Calu3 (cell line): ENCODE measurements around the gene EYS. TPM values are rescaled to one million over a fixed set of nuclear protein-coding genes. Genes with fewer than 3 reads are reported as not detected.

Source experiments
- BruUV-seq: library from RNA; stranded (reverse); fragments of 400-500 nt; replicated peaks from 2 replicates; lab custom pipeline; 2021; lab: Mats Ljungman, UMichigan
- CTCF ChIA-PET: fragments of 300-600 bp; sonication (Branson Sonifier 250); formaldehyde crosslinking; loops from one replicate; lab custom pipeline; 2022; ENCODE audit warnings: antibody characterized with exemption; lab: Charles Lee
- DNase-seq: peaks from one replicate; pipeline ENCODE4 v3.0.0; 2022
- H3K27ac Mint-ChIP-seq: one replicate; pipeline ENCODE4 v1.8.0; 2022; ENCODE audit warnings: mixed read lengths; ENCODE audit not compliant: unreplicated experiment
- H3K27me3 Mint-ChIP-seq: one replicate; pipeline ENCODE4 v1.8.0; 2022; ENCODE audit warnings: mixed read lengths; ENCODE audit not compliant: unreplicated experiment
- H3K36me3 Mint-ChIP-seq: one replicate; pipeline ENCODE4 v1.8.0; 2022; ENCODE audit warnings: mild to moderate bottlenecking, moderate library complexity, mixed read lengths; ENCODE audit not compliant: insufficient read depth, unreplicated experiment
- H3K4me1 Mint-ChIP-seq: one replicate; pipeline ENCODE4 v1.8.0; 2022; ENCODE audit warnings: mild to moderate bottlenecking, low read depth, mixed read lengths; ENCODE audit not compliant: unreplicated experiment
- H3K4me3 Mint-ChIP-seq: one replicate; pipeline ENCODE4 v1.8.0; 2022; ENCODE audit warnings: mild to moderate bottlenecking, low read depth, moderate library complexity, mixed read lengths; ENCODE audit not compliant: unreplicated experiment
- H3K9me3 Mint-ChIP-seq: one replicate; pipeline ENCODE4 v1.8.0; 2022; ENCODE audit warnings: low read depth, mixed read lengths; ENCODE audit not compliant: unreplicated experiment
- CTCF ChIP-seq: fragments of 200-600 bp; IDR thresholded peaks from one replicate; pipeline ENCODE4 v1.8.0; 2022; ENCODE audit warnings: antibody characterized with exemption; ENCODE audit not compliant: unreplicated experiment
- intact Hi-C: fragments of 100-400 bp; cut with micrococcal nuclease; formaldehyde crosslinking; loops from one replicate; pipeline ENCODE4 v1.10.0; 2022; ENCODE audit not compliant: unreplicated experiment
- total RNA-seq: library from RNA; stranded (reverse); gene quantifications from 2 replicates; pipeline ENCODE4 v1.2.3, GENCODE V29; 2022

EYS gene
- total RNA-seq, 1 experiment from 2014 or later = not detected

- no peak for TF ChIP-seq CTCF
- H3K9me3 Mint-ChIP-seq = peaks cover 6% of the 10 kb centered on the region
- no peak overlapping the region for H3K27ac Mint-ChIP-seq
- DNase-seq = no peak
- H3K27me3 Mint-ChIP-seq = no peaks in the 10 kb centered on the region
- H3K4me1 Mint-ChIP-seq = no peaks in the 10 kb centered on the region
- CTCF ChIA-PET = no interaction called here
- H3K4me3 Mint-ChIP-seq = no peak overlapping the region
- H3K36me3 Mint-ChIP-seq = no peaks in the 10 kb centered on the region
- no TSS peak for BruUV-seq
- intact Hi-C loops = no loop called here
Observed at GRCh38 chr6:64890609-64891008, 816.4 kb downstream of the EYS start.

DNA sequence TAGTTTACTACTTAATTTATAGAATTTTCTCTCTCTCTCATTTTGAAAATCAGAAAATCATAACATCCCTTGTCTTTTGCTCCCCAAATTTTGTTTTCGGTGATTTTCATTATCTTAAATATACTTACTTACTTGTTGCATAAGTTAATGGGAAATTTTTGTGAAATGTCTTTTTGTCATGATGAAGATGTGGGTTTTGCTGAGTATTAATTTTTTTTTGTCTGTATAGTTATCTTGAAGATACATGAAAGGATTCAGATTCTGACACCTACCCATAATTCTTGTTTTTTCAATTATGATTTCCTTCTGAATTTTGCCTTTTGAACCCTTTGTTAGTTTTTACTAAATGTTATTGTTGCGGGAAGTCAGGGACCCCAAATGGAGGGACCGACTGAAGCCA is 817.9 kb downstream of the EYS start:
- no peak for TF ChIP-seq CTCF
- peaks cover 6% of the 10 kb centered on the region for H3K9me3 Mint-ChIP-seq
- DNase-seq = no peak
- H3K4me3 Mint-ChIP-seq = no peak overlapping the region
- H3K27ac Mint-ChIP-seq = no peak overlapping the region
- no peaks in the 10 kb centered on the region for H3K27me3 Mint-ChIP-seq
- CTCF ChIA-PET = no interaction called here
- intact Hi-C loops = no loop called here
- no TSS peak for BruUV-seq
- H3K36me3 Mint-ChIP-seq = no peaks in the 10 kb centered on the region
- no peaks in the 10 kb centered on the region for H3K4me1 Mint-ChIP-seq

DNA sequence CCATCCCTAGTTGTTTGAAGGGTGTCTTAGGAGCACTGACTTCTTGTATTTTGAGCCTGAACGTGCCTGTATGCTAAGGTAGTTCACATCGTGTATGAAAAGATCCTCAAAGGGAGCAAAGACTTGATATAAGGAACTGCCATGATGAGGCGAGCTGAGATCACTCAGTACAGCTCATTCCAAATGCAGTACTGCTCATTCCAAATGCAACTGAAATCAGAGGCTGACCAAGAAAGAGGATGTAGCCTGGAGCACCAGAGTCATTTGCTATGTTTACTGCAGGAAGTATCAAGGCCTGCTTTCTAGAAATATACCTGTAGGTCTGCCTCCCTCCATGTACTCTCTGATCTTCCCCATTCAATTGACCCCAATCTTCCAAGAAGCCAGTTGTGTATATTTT is 832.2 kb downstream of the EYS start:
- H3K9me3 Mint-ChIP-seq = peaks cover 22% of the 10 kb centered on the region

DNA sequence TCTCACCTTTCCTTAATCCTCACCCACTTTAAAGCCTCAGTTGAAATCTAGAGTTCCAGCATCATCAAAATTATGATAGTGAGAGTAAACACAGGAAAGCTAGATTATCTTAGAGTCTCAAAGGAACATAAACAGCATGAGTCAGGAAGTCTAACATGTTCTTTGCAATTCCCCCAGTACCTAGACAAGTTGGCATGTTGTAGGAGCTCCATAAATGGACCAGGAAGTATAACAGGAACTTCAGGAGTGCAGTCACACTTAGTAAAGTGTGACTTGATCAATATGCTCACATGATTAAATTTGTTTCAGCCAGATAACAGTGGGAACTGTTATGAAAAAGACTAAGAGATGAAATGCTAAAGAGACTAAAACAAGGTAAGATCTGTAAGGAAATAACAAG is 834.4 kb downstream of the EYS start:
- no peak for DNase-seq
- H3K9me3 Mint-ChIP-seq = peaks cover 25% of the 10 kb centered on the region
- intact Hi-C loops = no loop called here
- no peaks in the 10 kb centered on the region for H3K27me3 Mint-ChIP-seq
- no TSS peak for BruUV-seq
- TF ChIP-seq CTCF = no peak
- no peak overlapping the region for H3K4me3 Mint-ChIP-seq
- CTCF ChIA-PET = no interaction called here
- H3K36me3 Mint-ChIP-seq = no peaks in the 10 kb centered on the region
- H3K4me1 Mint-ChIP-seq = no peaks in the 10 kb centered on the region
- H3K27ac Mint-ChIP-seq = no peak overlapping the region

More for the DNA sequence above, 832.2 kb downstream of the EYS start:
- TF ChIP-seq CTCF = no peak
- no TSS peak for BruUV-seq
- Mint-ChIP-seq H3K4me3 (no peak overlapping the region), H3K36me3 (no peaks in the 10 kb centered on the region), H3K27me3 (no peaks in the 10 kb centered on the region), H3K4me1 (no peaks in the 10 kb centered on the region), H3K27ac (no peak overlapping the region)
- no peak for DNase-seq
- intact Hi-C loops = no loop called here
- CTCF ChIA-PET = no interaction called here
